ENCODE results near the gene PCSK4. TPM values are rescaled to one million over a fixed set of nuclear protein-coding genes. Genes with fewer than 3 reads are reported as not detected.

The PCSK4 gene
- total and polyA plus RNA-seq, 9 of the 15 experiments (the other 6 are each of a cell fraction or from before 2014, with no cell fraction given): 0.01 to 9.1 (median 2.1) TPM; not detected in 1

GRCh38 chr19:1532003-1532402, 41.9 kb upstream of the PCSK4 start:
- in situ Hi-C loops (cut with MboI): no loop called here
- Histone ChIP-seq H3K36me3 (ENCODE audit: control insufficient read depth, insufficient read depth, low read length) (no peaks in the 10 kb centered on the region), H3K27me3 (ENCODE audit: control insufficient read depth in 2 of 2, insufficient read depth in 2 of 2, low read length in 2 of 2) (peaks cover 9 to 27% of the 10 kb centered on the region in 2 experiments; a peak in 2 of 5 replicates), H3K4me2 (ENCODE audit: insufficient read depth, low read length) (no peak overlapping the region), H3K4me1 (replicated peaks in 1 of 2; ENCODE audit: control insufficient read depth in 2 of 2, insufficient read depth in 2 of 2, low read length in 2 of 2) (peaks cover 0 to 22% of the 10 kb centered on the region in 2 experiments; a peak in 2 of 5 replicates), H3K9me1 (ENCODE audit: control insufficient read depth, insufficient read depth, low read length) (no peaks in the 10 kb centered on the region), H3K79me2 (ENCODE audit: control insufficient read depth, insufficient read depth, low read length) (no peaks in the 10 kb centered on the region), H2AFZ (ENCODE audit: low read depth, low read length) (no peak overlapping the region), H3K9me3 (replicated peaks; ENCODE audit: control insufficient read depth, insufficient read depth, low read depth, low read length) (no peaks in the 10 kb centered on the region), H3K9ac (ENCODE audit: insufficient read depth in 1 of 2, low read depth in 2 of 2, low read length in 2 of 2) (no peak overlapping the region), H4K20me1 (replicated peaks; ENCODE audit: control insufficient read depth, insufficient read depth, low read length) (no peaks in the 10 kb centered on the region), H3K4me3 (no peak overlapping the region), H3K27ac (ENCODE audit: extremely low read depth, low read depth, low read length) (no peak overlapping the region)
- no peak for DNase-seq (ENCODE audit: extremely low read depth in 1 of 4, low spot score in 3 of 4)
- TF ChIP-seq ZBTB17 (CRISPR knock-in tag; IDR thresholded peaks at IDR 0.05): no peak
- TF ChIP-seq CBX2 (IDR thresholded peaks at IDR 0.05; ENCODE audit: insufficient read depth, low read length, poor library complexity, severe bottlenecking): no peak
- TF ChIP-seq ZNF121 (CRISPR knock-in tag; conservative IDR thresholded peaks at IDR 0.05): peak; percentile 96
- TF ChIP-seq COPS2 (conservative IDR thresholded peaks at IDR 0.05): no peak
- no peak for TF ChIP-seq EHMT2 (IDR thresholded peaks at IDR 0.05)
- no peak for TF ChIP-seq ATF3 (IDR thresholded peaks at IDR 0.05)
- TF ChIP-seq ATF3 (CRISPR knock-in tag; conservative IDR thresholded peaks at IDR 0.05): no peak
- TF ChIP-seq BMI1 (IDR thresholded peaks at IDR 0.05; ENCODE audit: low read length): no peak
- peak; percentile 36 for TF ChIP-seq RBM25 (IDR thresholded peaks at IDR 0.05; ENCODE audit: low read depth, low read length, severe bottlenecking)
- peak; percentile 51; the same call in 1 of the 2 replicates for TF ChIP-seq BCOR (IDR thresholded peaks at IDR 0.05)
- TF ChIP-seq NFE2L1 (tag; IDR thresholded peaks at IDR 0.05; ENCODE audit: borderline replicate concordance, low read depth): no peak
- TF ChIP-seq JUND (IDR thresholded peaks at IDR 0.05; ENCODE audit: borderline replicate concordance, low read depth, low read length): no peak
- TF ChIP-seq JUND (tag; IDR thresholded peaks at IDR 0.05; ENCODE audit: borderline replicate concordance, low read depth, low read length): no peak
- no peak for TF ChIP-seq DEAF1 (CRISPR knock-in tag; IDR thresholded peaks at IDR 0.05)
- TF ChIP-seq TAF1 (IDR thresholded peaks at IDR 0.05; ENCODE audit: control insufficient read depth, extremely low read depth, insufficient read depth, low read length, severe bottlenecking): no peak
- TF ChIP-seq HNRNPK (IDR thresholded peaks at IDR 0.05; ENCODE audit: low read depth, low read length, poor library complexity, severe bottlenecking): no peak
- TF ChIP-seq MBD2 (IDR thresholded peaks at IDR 0.05; ENCODE audit: borderline replicate concordance, low read depth): no peak
- no peak for ATAC-seq
- WGBS (ENCODE audit: insufficient coverage, low coverage, missing lambda C conversion rate): 21% methylated on average over 6 of the region's 9 CpGs
- CTCF ChIA-PET (ENCODE audit: low intra/inter-chr PET ratio): interaction anchor here (0.6 kb wide), 1 partner anchor 1123 kb away, joined by 3 read pairs; no protein-coding TSS in a partner anchor
- no peak for FAIRE-seq
- POLR2A ChIA-PET: interaction anchor here (0.5 to 0.6 kb wide), 2 partner anchors 266 to 333 kb away, joined by 3 read pairs; no protein-coding TSS in a partner anchor
- intact Hi-C loops (cut with micrococcal nuclease): no loop called here
- BruUV-seq (replicated peaks): no TSS peak
